ENCODE measurements around the gene CDC34. TPM values are rescaled to one million over a fixed set of nuclear protein-coding genes. Genes with fewer than 3 reads are reported as not detected.
A peak's percentile ranks its signal among the peaks of the same experiment; 100 is the strongest.

CDC34 gene
- total and polyA plus RNA-seq, 9 of the 15 experiments (the other 6 are each of a cell fraction or from before 2014, with no cell fraction given): 0.80 to 203 (median 65.5) TPM

DNA sequence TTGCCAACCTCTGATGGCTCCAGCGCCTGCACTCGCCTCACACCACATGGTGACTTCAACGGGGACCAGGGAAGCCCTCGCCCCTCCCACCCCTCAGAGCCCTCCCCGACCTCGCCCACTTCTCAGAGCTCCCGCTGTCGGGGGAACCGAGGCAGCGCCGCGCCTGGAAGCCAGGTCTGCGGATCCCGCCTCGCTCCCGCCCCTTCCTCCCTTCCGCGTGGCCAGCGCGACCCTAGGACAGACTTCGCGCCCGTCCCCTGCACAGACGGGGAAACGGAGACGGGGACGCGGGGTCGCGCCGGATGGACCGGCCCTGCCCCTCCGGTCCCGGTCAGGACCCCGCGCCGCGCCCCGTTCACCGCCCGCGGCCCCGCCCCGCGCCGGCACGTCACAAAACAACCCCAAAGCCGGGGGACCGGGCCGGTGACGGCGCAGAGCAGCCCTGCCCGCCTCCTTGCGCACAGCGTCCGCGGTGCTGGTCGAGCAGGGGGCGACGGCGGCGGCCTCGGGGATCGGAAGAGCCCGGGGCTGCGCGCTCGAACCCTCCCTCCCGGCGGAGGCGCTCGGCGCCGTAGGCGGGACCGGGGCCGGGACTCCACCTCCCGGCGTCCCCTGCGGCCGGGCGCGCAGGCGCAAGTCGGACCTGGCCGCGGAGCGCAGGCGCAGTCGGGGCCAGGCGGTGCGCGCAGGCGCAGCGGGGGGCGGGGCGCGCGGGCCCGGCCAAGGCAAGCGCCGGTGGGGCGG lies 379 bp upstream of the CDC34 start (continued):
- TF ChIP-seq ZBTB40 (IDR thresholded peaks at IDR 0.05) (no peak), ZBTB40 (CRISPR knock-in tag; IDR thresholded peaks at IDR 0.05) (no peak), SRF (CRISPR knock-in tag; IDR thresholded peaks at IDR 0.05) (0 out of 4 replicates have a peak, but pooled peaks of 1 of the 2 experiments have one; percentile 13), MAFF (IDR thresholded peaks at IDR 0.05; ENCODE audit: low read length) (no peak), POLR2H (tag; IDR thresholded peaks at IDR 0.05; ENCODE audit: low read depth) (no peak), ZFX (CRISPR knock-in tag; IDR thresholded peaks at IDR 0.05) (peak; percentile 79), SPI1 (IDR thresholded peaks at IDR 0.05; ENCODE audit: borderline replicate concordance, low read depth, low read length) (no peak), HLTF (IDR thresholded peaks at IDR 0.05) (no peak), ZNF23 (CRISPR knock-in tag; IDR thresholded peaks at IDR 0.05) (no peak), E2F3 (CRISPR knock-in tag; IDR thresholded peaks at IDR 0.05) (no peak; the same call in 1 of the 2 replicates), ZNF184 (CRISPR knock-in tag; IDR thresholded peaks at IDR 0.05) (no peak), TCF7 (IDR thresholded peaks at IDR 0.05; ENCODE audit: borderline replicate concordance) (no peak), GTF2A2 (tag; IDR thresholded peaks at IDR 0.05) (no peak), HES1 (IDR thresholded peaks at IDR 0.05; ENCODE audit: low read depth) (no peak)
- TF ChIP-seq, protein P1, sequence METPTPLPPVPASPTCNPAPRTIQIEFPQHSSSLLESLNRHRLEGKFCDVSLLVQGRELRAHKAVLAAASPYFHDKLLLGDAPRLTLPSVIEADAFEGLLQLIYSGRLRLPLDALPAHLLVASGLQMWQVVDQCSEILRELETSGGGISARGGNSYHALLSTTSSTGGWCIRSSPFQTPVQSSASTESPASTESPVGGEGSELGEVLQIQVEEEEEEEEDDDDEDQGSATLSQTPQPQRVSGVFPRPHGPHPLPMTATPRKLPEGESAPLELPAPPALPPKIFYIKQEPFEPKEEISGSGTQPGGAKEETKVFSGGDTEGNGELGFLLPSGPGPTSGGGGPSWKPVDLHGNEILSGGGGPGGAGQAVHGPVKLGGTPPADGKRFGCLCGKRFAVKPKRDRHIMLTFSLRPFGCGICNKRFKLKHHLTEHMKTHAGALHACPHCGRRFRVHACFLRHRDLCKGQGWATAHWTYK (CRISPR knock-in tag; IDR thresholded peaks at IDR 0.05): peak; percentile 64; the same call in 1 of the 2 replicates
- TF ChIP-seq, protein P2, sequence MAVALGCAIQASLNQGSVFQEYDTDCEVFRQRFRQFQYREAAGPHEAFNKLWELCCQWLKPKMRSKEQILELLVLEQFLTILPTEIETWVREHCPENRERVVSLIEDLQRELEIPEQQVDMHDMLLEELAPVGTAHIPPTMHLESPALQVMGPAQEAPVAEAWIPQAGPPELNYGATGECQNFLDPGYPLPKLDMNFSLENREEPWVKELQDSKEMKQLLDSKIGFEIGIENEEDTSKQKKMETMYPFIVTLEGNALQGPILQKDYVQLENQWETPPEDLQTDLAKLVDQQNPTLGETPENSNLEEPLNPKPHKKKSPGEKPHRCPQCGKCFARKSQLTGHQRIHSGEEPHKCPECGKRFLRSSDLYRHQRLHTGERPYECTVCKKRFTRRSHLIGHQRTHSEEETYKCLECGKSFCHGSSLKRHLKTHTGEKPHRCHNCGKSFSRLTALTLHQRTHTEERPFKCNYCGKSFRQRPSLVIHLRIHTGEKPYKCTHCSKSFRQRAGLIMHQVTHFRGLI (CRISPR knock-in tag; IDR thresholded peaks at IDR 0.05): peak; percentile 87; the same call in 1 of the 2 replicates

Data from K562 (cell line).